ENCODE data around the gene TSPAN18. TPM values are rescaled to one million over a fixed set of nuclear protein-coding genes. Genes with fewer than 3 reads are reported as not detected.

Gene TSPAN18
- total RNA-seq, 2 experiments from 2014 or later = 0.85 to 0.92 TPM

- H3K27me3 Mint-ChIP-seq = peaks cover 4% of the 10 kb centered on the region
Measured at GRCh38 chr11:44852159-44852747, 125.5 kb downstream of the TSPAN18 start.

GRCh38 chr11:44852952-44853351, 126.2 kb downstream of the TSPAN18 start:
- ChIA-PET CTCF (interaction anchor here (1.3 to 1.8 kb wide), 2 partner anchors 10 to 58 kb away, joined by 3 to 5 read pairs; no protein-coding TSS in a partner anchor), POLR2A (no interaction called here)
- TF ChIP-seq CTCF (IDR thresholded peaks at IDR 0.05) = no peak
- ATAC-seq (no peak), DNase-seq (no peak)
- no peaks in the 10 kb centered on the region for H3K9me3 Mint-ChIP-seq
- H3K27ac Mint-ChIP-seq = no peak overlapping the region
- H3K4me3 Mint-ChIP-seq = no peak overlapping the region
- no peaks in the 10 kb centered on the region for H3K36me3 Mint-ChIP-seq (ENCODE audit: low read depth)
- peaks cover 11% of the 10 kb centered on the region for H3K4me1 Mint-ChIP-seq (ENCODE audit: low read depth)
- H3K27me3 Mint-ChIP-seq = peaks cover 7% of the 10 kb centered on the region
- intact Hi-C loops (cut with micrococcal nuclease) = no loop called here

More at GRCh38 chr11:44852159-44852747, 125.5 kb downstream of the TSPAN18 start:
- TF ChIP-seq CTCF (IDR thresholded peaks at IDR 0.05) = no peak
- Mint-ChIP-seq H3K4me1 (ENCODE audit: low read depth) (peaks cover 11% of the 10 kb centered on the region), H3K4me3 (no peak overlapping the region), H3K9me3 (peaks cover 2% of the 10 kb centered on the region), H3K27ac (no peak overlapping the region), H3K36me3 (ENCODE audit: low read depth) (peaks cover 4% of the 10 kb centered on the region)
- POLR2A ChIA-PET = no interaction called here
- DNase-seq (no peak), ATAC-seq (no peak)
- CTCF ChIA-PET = interaction anchor here (1.0 to 1.8 kb wide), 3 partner anchors 10 to 76 kb away, joined by 3 to 5 read pairs (median 4); no protein-coding TSS in a partner anchor
- intact Hi-C loops (cut with micrococcal nuclease) = no loop called here

GRCh38 chr11:44853666-44854065, 126.9 kb downstream of the TSPAN18 start:
- no peak for DNase-seq

GRCh38 chr11:44854086-44854485, 127.3 kb downstream of the TSPAN18 start:
- Mint-ChIP-seq H3K4me1 (ENCODE audit: low read depth) (peaks cover 11% of the 10 kb centered on the region), H3K4me3 (no peak overlapping the region)

More at GRCh38 chr11:44853666-44854065, 126.9 kb downstream of the TSPAN18 start:
- Mint-ChIP-seq H3K36me3 (ENCODE audit: low read depth) (no peaks in the 10 kb centered on the region), H3K27ac (no peak overlapping the region), H3K27me3 (peaks cover 11% of the 10 kb centered on the region), H3K4me3 (no peak overlapping the region), H3K9me3 (no peaks in the 10 kb centered on the region), H3K4me1 (ENCODE audit: low read depth) (peaks cover 11% of the 10 kb centered on the region)
- no peak for ATAC-seq
- no peak for TF ChIP-seq CTCF (IDR thresholded peaks at IDR 0.05)
- POLR2A ChIA-PET = no interaction called here
- intact Hi-C loops (cut with micrococcal nuclease) = no loop called here
- CTCF ChIA-PET = no interaction called here

More at GRCh38 chr11:44854086-44854485, 127.3 kb downstream of the TSPAN18 start:
- DNase-seq (no peak), ATAC-seq (no peak)
- Mint-ChIP-seq H3K27me3 (peaks cover 13% of the 10 kb centered on the region), H3K27ac (no peak overlapping the region), H3K9me3 (no peaks in the 10 kb centered on the region), H3K36me3 (ENCODE audit: low read depth) (no peaks in the 10 kb centered on the region)
- POLR2A ChIA-PET = no interaction called here
- CTCF ChIA-PET = interaction anchor here (1.5 kb wide), 1 partner anchor 74 kb away, joined by 4 read pairs; no protein-coding TSS in a partner anchor
- intact Hi-C loops (cut with micrococcal nuclease) = no loop called here
- no peak for TF ChIP-seq CTCF (IDR thresholded peaks at IDR 0.05)

Measured in activated CD8-positive, alpha-beta T cell treated with anti-CD3 and anti-CD28 coated beads for 36 hours (primary cell).